ENCODE measurements around the gene ANKS3.

The ANKS3 gene

GRCh38 chr16:4760221-4760910 is 26.3 kb upstream of the ANKS3 start:
- H3K27me3 ChIP-seq (ENCODE audit: control insufficient read depth in 3 of 3, insufficient read depth in 3 of 3, low read depth in 1 of 3, low read length in 3 of 3): no peaks in the 10 kb centered on the region
- DNase-seq (ENCODE audit: low spot score): no peak
- H3K4me1 ChIP-seq (ENCODE audit: control insufficient read depth in 2 of 2, insufficient read depth in 1 of 2, low read depth in 1 of 2, low read length in 2 of 2): no peaks in the 10 kb centered on the region
- H2AK5ac ChIP-seq (ENCODE audit: low read depth, low read length): no peak overlapping the region
- peaks cover 6% of the 10 kb centered on the region for H3K79me1 ChIP-seq (ENCODE audit: low read depth, low read length)
- peak overlapping the region; percentile 71 for H3K14ac ChIP-seq (ENCODE audit: low read length)
- H3K18ac ChIP-seq (ENCODE audit: low read length): no peak overlapping the region
- peak overlapping the region; percentile 39 for H2BK5ac ChIP-seq (ENCODE audit: low read length)
- peaks cover 36 to 89% of the 10 kb centered on the region in 2 donors for H3K36me3 ChIP-seq (replicated peaks in 1 of 2; ENCODE audit: control insufficient read depth in 2 of 2, insufficient read depth in 2 of 2, low read length in 2 of 2)
- no peak overlapping the region for H4K91ac ChIP-seq (ENCODE audit: low read depth, low read length, poor library complexity)
- no peak overlapping the region for H3K4ac ChIP-seq (ENCODE audit: low read length)
- H3K4me2 ChIP-seq (ENCODE audit: insufficient read depth, low read length, poor library complexity, severe bottlenecking): no peak overlapping the region
- no peak overlapping the region for H4K8ac ChIP-seq (ENCODE audit: low read depth, low read length)
- no peak overlapping the region for H2BK120ac ChIP-seq (ENCODE audit: low read depth, low read length)
- WGBS, 2 donors (ENCODE audit: extremely low coverage in 2 of 2, insufficient read length in 2 of 2, insufficient replicate concordance in 1 of 2): no CpG with 5 or more reads among the region's 23 CpGs
- no peak overlapping the region for H2BK15ac ChIP-seq (ENCODE audit: low read length)
- peak overlapping the region; percentile 65 for H3K23ac ChIP-seq (ENCODE audit: low read depth, low read length, poor library complexity)
- H3K27ac ChIP-seq (replicated peaks; ENCODE audit: low read length): no peak overlapping the region
- H3K9me3 ChIP-seq (replicated peaks in 1 of 2; ENCODE audit: control insufficient read depth in 2 of 2, insufficient read depth in 1 of 2, low read depth in 1 of 2, low read length in 2 of 2): peaks cover 5 to 6% of the 10 kb centered on the region in 2 donors
- H2BK12ac ChIP-seq (ENCODE audit: low read length): peak overlapping the region; percentile 58
- H3K9ac ChIP-seq (ENCODE audit: low read depth, low read length, poor library complexity): peak overlapping the region; percentile 70
- no peak overlapping the region for H2AFZ ChIP-seq (ENCODE audit: low read length)
- H3K4me3 ChIP-seq (ENCODE audit: low read length in 2 of 2): no peak overlapping the region

- H3K36me3 ChIP-seq (replicated peaks in 1 of 2; ENCODE audit: control insufficient read depth in 2 of 2, insufficient read depth in 2 of 2, low read length in 2 of 2): peaks cover 43 to 89% of the 10 kb centered on the region in 2 donors
- no peak overlapping the region for H3K18ac ChIP-seq (ENCODE audit: low read length)
- H3K4ac ChIP-seq (ENCODE audit: low read length): no peak overlapping the region
- no peak overlapping the region for H3K27ac ChIP-seq (replicated peaks; ENCODE audit: low read length)
- H4K91ac ChIP-seq (ENCODE audit: low read depth, low read length, poor library complexity): no peak overlapping the region
- H3K4me3 ChIP-seq (ENCODE audit: low read length in 2 of 2): no peak overlapping the region
- no peak overlapping the region for H2BK15ac ChIP-seq (ENCODE audit: low read length)
- no peak overlapping the region for H3K9ac ChIP-seq (ENCODE audit: low read depth, low read length, poor library complexity)
- H2BK5ac ChIP-seq (ENCODE audit: low read length): no peak overlapping the region
- H3K27me3 ChIP-seq (ENCODE audit: control insufficient read depth in 3 of 3, insufficient read depth in 3 of 3, low read depth in 1 of 3, low read length in 3 of 3): no peaks in the 10 kb centered on the region
- no peak overlapping the region for H4K8ac ChIP-seq (ENCODE audit: low read depth, low read length)
- peaks cover 9 to 12% of the 10 kb centered on the region in 2 donors for H3K9me3 ChIP-seq (replicated peaks in 1 of 2; ENCODE audit: control insufficient read depth in 2 of 2, insufficient read depth in 1 of 2, low read depth in 1 of 2, low read length in 2 of 2)
- no peak overlapping the region for H2BK120ac ChIP-seq (ENCODE audit: low read depth, low read length)
- H3K4me1 ChIP-seq (ENCODE audit: control insufficient read depth in 2 of 2, insufficient read depth in 1 of 2, low read depth in 1 of 2, low read length in 2 of 2): no peaks in the 10 kb centered on the region
- WGBS, 2 donors (ENCODE audit: extremely low coverage in 2 of 2, insufficient read length in 2 of 2, insufficient replicate concordance in 1 of 2): no CpG with 5 or more reads among the region's 6 CpGs
- no peak overlapping the region for H3K14ac ChIP-seq (ENCODE audit: low read length)
- DNase-seq (ENCODE audit: low spot score): no peak
- no peak overlapping the region for H2BK12ac ChIP-seq (ENCODE audit: low read length)
- H3K79me1 ChIP-seq (ENCODE audit: low read depth, low read length): peaks cover 2% of the 10 kb centered on the region
- H2AFZ ChIP-seq (ENCODE audit: low read length): no peak overlapping the region
- no peak overlapping the region for H2AK5ac ChIP-seq (ENCODE audit: low read depth, low read length)
- H3K23ac ChIP-seq (ENCODE audit: low read depth, low read length, poor library complexity): no peak overlapping the region
- H3K4me2 ChIP-seq (ENCODE audit: insufficient read depth, low read length, poor library complexity, severe bottlenecking): no peak overlapping the region
These were observed 21.6 kb upstream of the ANKS3 start for GRCh38 chr16:4755687-4756086.

GRCh38 chr16:4754865-4755264 is 20.8 kb upstream of the ANKS3 start:
- H2BK15ac ChIP-seq (ENCODE audit: low read length): no peak overlapping the region
- no peaks in the 10 kb centered on the region for H3K27me3 ChIP-seq (ENCODE audit: control insufficient read depth in 3 of 3, insufficient read depth in 3 of 3, low read depth in 1 of 3, low read length in 3 of 3)
- no peak for DNase-seq (ENCODE audit: low spot score)
- H2AK5ac ChIP-seq (ENCODE audit: low read depth, low read length): no peak overlapping the region
- no peak overlapping the region for H3K14ac ChIP-seq (ENCODE audit: low read length)
- H4K91ac ChIP-seq (ENCODE audit: low read depth, low read length, poor library complexity): no peak overlapping the region
- H2BK12ac ChIP-seq (ENCODE audit: low read length): no peak overlapping the region
- no peak overlapping the region for H4K8ac ChIP-seq (ENCODE audit: low read depth, low read length)
- no peak overlapping the region for H3K4me2 ChIP-seq (ENCODE audit: insufficient read depth, low read length, poor library complexity, severe bottlenecking)
- WGBS, 2 donors (ENCODE audit: extremely low coverage in 2 of 2, insufficient read length in 2 of 2, insufficient replicate concordance in 1 of 2): no CpG with 5 or more reads among the region's 4 CpGs
- H3K9ac ChIP-seq (ENCODE audit: low read depth, low read length, poor library complexity): no peak overlapping the region
- H3K18ac ChIP-seq (ENCODE audit: low read length): no peak overlapping the region
- no peaks in the 10 kb centered on the region for H3K79me1 ChIP-seq (ENCODE audit: low read depth, low read length)
- no peak overlapping the region for H2BK120ac ChIP-seq (ENCODE audit: low read depth, low read length)
- H3K27ac ChIP-seq (replicated peaks; ENCODE audit: low read length): no peak overlapping the region
- peaks cover 7 to 12% of the 10 kb centered on the region in 2 donors for H3K9me3 ChIP-seq (replicated peaks in 1 of 2; ENCODE audit: control insufficient read depth in 2 of 2, insufficient read depth in 1 of 2, low read depth in 1 of 2, low read length in 2 of 2)
- no peak overlapping the region for H2BK5ac ChIP-seq (ENCODE audit: low read length)
- no peaks in the 10 kb centered on the region for H3K4me1 ChIP-seq (ENCODE audit: control insufficient read depth in 2 of 2, insufficient read depth in 1 of 2, low read depth in 1 of 2, low read length in 2 of 2)
- H3K4me3 ChIP-seq (ENCODE audit: low read length in 2 of 2): no peak overlapping the region
- no peak overlapping the region for H3K23ac ChIP-seq (ENCODE audit: low read depth, low read length, poor library complexity)
- no peak overlapping the region for H3K4ac ChIP-seq (ENCODE audit: low read length)
- no peak overlapping the region for H2AFZ ChIP-seq (ENCODE audit: low read length)
- peaks cover 37 to 86% of the 10 kb centered on the region in 2 donors for H3K36me3 ChIP-seq (replicated peaks in 1 of 2; ENCODE audit: control insufficient read depth in 2 of 2, insufficient read depth in 2 of 2, low read length in 2 of 2)

- H2BK120ac ChIP-seq (ENCODE audit: low read depth, low read length): no peak overlapping the region
- H3K23ac ChIP-seq (ENCODE audit: low read depth, low read length, poor library complexity): no peak overlapping the region
- H3K9ac ChIP-seq (ENCODE audit: low read depth, low read length, poor library complexity): no peak overlapping the region
- H3K36me3 ChIP-seq (replicated peaks in 1 of 2; ENCODE audit: control insufficient read depth in 2 of 2, insufficient read depth in 2 of 2, low read length in 2 of 2): peaks cover 32 to 70% of the 10 kb centered on the region in 2 donors
- WGBS, 2 donors (ENCODE audit: extremely low coverage in 2 of 2, insufficient read length in 2 of 2, insufficient replicate concordance in 1 of 2): no CpG with 5 or more reads among the region's 11 CpGs
- H3K4me2 ChIP-seq (ENCODE audit: insufficient read depth, low read length, poor library complexity, severe bottlenecking): no peak overlapping the region
- peak overlapping the region in 1 of 2 donors; percentile 58 for H3K4me3 ChIP-seq (ENCODE audit: low read length in 2 of 2)
- DNase-seq (ENCODE audit: low spot score): no peak
- H2BK5ac ChIP-seq (ENCODE audit: low read length): no peak overlapping the region
- no peak overlapping the region for H2AK5ac ChIP-seq (ENCODE audit: low read depth, low read length)
- H3K27me3 ChIP-seq (ENCODE audit: control insufficient read depth in 3 of 3, insufficient read depth in 3 of 3, low read depth in 1 of 3, low read length in 3 of 3): no peaks in the 10 kb centered on the region
- no peak overlapping the region for H4K8ac ChIP-seq (ENCODE audit: low read depth, low read length)
- H3K4me1 ChIP-seq (ENCODE audit: control insufficient read depth in 2 of 2, insufficient read depth in 1 of 2, low read depth in 1 of 2, low read length in 2 of 2): no peaks in the 10 kb centered on the region
- H4K91ac ChIP-seq (ENCODE audit: low read depth, low read length, poor library complexity): no peak overlapping the region
- H3K4ac ChIP-seq (ENCODE audit: low read length): no peak overlapping the region
- no peaks in the 10 kb centered on the region for H3K79me1 ChIP-seq (ENCODE audit: low read depth, low read length)
- no peak overlapping the region for H3K18ac ChIP-seq (ENCODE audit: low read length)
- no peak overlapping the region for H2BK15ac ChIP-seq (ENCODE audit: low read length)
- no peak overlapping the region for H3K14ac ChIP-seq (ENCODE audit: low read length)
- H3K27ac ChIP-seq (replicated peaks; ENCODE audit: low read length): no peak overlapping the region
- no peak overlapping the region for H2BK12ac ChIP-seq (ENCODE audit: low read length)
- H2AFZ ChIP-seq (ENCODE audit: low read length): no peak overlapping the region
- H3K9me3 ChIP-seq (replicated peaks in 1 of 2; ENCODE audit: control insufficient read depth in 2 of 2, insufficient read depth in 1 of 2, low read depth in 1 of 2, low read length in 2 of 2): peaks cover 7 to 12% of the 10 kb centered on the region in 2 donors
These were observed 19.2 kb upstream of the ANKS3 start for GRCh38 chr16:4753227-4753626.

Data from neuronal stem cell (in vitro differentiated cells).